HT1080 (cell line): ENCODE measurements around the gene PREB. TPM values are rescaled to one million over a fixed set of nuclear protein-coding genes. Genes with fewer than 3 reads are reported as not detected.

Experiments
- DNase-seq: peaks from one replicate; pipeline ENCODE4 v3.0.0-alpha.2; 2015; ENCODE audit warnings: low read depth
- total RNA-seq: library from RNA; depleted of rRNA; stranded (reverse); fragments of >200 nt; shearing (Covaris generic); gene quantifications from 2 replicates; pipeline ENCODE4 v1.2.3, GENCODE V29; 2014; rRNA removed

The PREB gene
- total RNA-seq, 1 experiment from 2014 or later, result 75.8 TPM

- DNase-seq, result no peak
Observed at GRCh38 chr2:27084297-27085061, 50.0 kb downstream of the PREB start.

GRCh38 chr2:27083410-27084296 lies 50.8 kb downstream of the PREB start:
- no peak for DNase-seq

GRCh38 chr2:27082773-27083409 lies 51.5 kb downstream of the PREB start:
- DNase-seq, result no peak

GRCh38 chr2:27081984-27082772 lies 52.3 kb downstream of the PREB start:
- DNase-seq, result no peak

Other genes starting within 250 kb of the PREB start
- gene MAPRE3, start 164.0 kb downstream of the PREB start, total RNA-seq, result 2.8 and 5.4 TPM in 2 replicates
- 34.1 and 46.9 TPM in 2 replicates for gene TMEM214, start 101.7 kb downstream of the PREB start, total RNA-seq
- 20.6 and 26.6 TPM in 2 replicates for gene AGBL5, start 83.0 kb downstream of the PREB start, total RNA-seq
- 249 and 313 TPM in 2 replicates for gene OST4, start 63.0 kb downstream of the PREB start, total RNA-seq
- 0.45 and 1.1 TPM in 2 replicates for gene EMILIN1, start 56.0 kb downstream of the PREB start, total RNA-seq
- 5.7 and 5.9 TPM in 2 replicates for gene KHK, start 47.9 kb downstream of the PREB start, total RNA-seq
- gene CGREF1, start 15.5 kb downstream of the PREB start, total RNA-seq, result 0.13 and 0.26 TPM in 2 replicates
- gene ABHD1, start 10.8 kb downstream of the PREB start, total RNA-seq, result not detected in 2 replicates
- gene PRR30, start 4.8 kb upstream of the PREB start, total RNA-seq, result not detected in 2 replicates
- gene TCF23, start 14.4 kb upstream of the PREB start, total RNA-seq, result not detected in 2 replicates
- 124 and 132 TPM in 2 replicates for gene ATRAID, start 77.4 kb upstream of the PREB start, total RNA-seq
- gene SLC5A6, start 77.6 kb upstream of the PREB start, total RNA-seq, result 77.9 and 82.0 TPM in 2 replicates
- gene CAD, start 82.7 kb upstream of the PREB start, total RNA-seq, result 52.9 and 54.0 TPM in 2 replicates
- gene SLC30A3, start 128.4 kb upstream of the PREB start, total RNA-seq, result 5.0 and 13.5 TPM in 2 replicates
- gene DNAJC5G, start 140.8 kb upstream of the PREB start, total RNA-seq, result not detected in 2 replicates
- gene TRIM54, start 147.8 kb upstream of the PREB start, total RNA-seq, result 0.13 and 1.2 TPM in 2 replicates
- 9.3 and 12.6 TPM in 2 replicates for gene UCN, start 173.8 kb upstream of the PREB start, total RNA-seq
- 80.7 and 81.5 TPM in 2 replicates for gene MPV17, start 188.5 kb upstream of the PREB start, total RNA-seq
- gene GTF3C2, start 222.1 kb upstream of the PREB start, total RNA-seq, result 52.9 and 72.5 TPM in 2 replicates
- gene EIF2B4, start 235.7 kb upstream of the PREB start, total RNA-seq, result 29.8 and 42.1 TPM in 2 replicates
- gene SNX17, start 236.0 kb upstream of the PREB start, total RNA-seq, result 122 and 140 TPM in 2 replicates
- 2.4 and 3.1 TPM in 2 replicates for gene ZNF513, start 246.1 kb upstream of the PREB start, total RNA-seq